ENCODE results near the gene MND1.

MND1 gene

GRCh38 chr4:153367092-153367491, 22.6 kb downstream of the MND1 start:
- TF ChIP-seq Cebpa-rat (IDR thresholded peaks at IDR 0.05), result no peak
- Histone ChIP-seq H3K9ac (no peak overlapping the region), H3K36me3 (peaks cover 98% of the 10 kb centered on the region), H3K9me3 (peaks cover 56% of the 10 kb centered on the region), H3K4me1 (peaks cover 5% of the 10 kb centered on the region), H3K27ac (no peak overlapping the region), H3K4me2 (no peak overlapping the region), H3K27me3 (no peaks in the 10 kb centered on the region), H4K20me1 (no peaks in the 10 kb centered on the region), H3K4me3 (no peak overlapping the region)

GRCh38 chr4:153369021-153369420, 24.5 kb downstream of the MND1 start:
- H4K20me1 ChIP-seq, result no peaks in the 10 kb centered on the region
- H3K4me3 ChIP-seq, result no peak overlapping the region
- no peaks in the 10 kb centered on the region for H3K4me1 ChIP-seq
- H3K27ac ChIP-seq, result no peak overlapping the region
- H3K27me3 ChIP-seq, result no peaks in the 10 kb centered on the region
- H3K9me3 ChIP-seq, result peaks cover 64% of the 10 kb centered on the region
- no peak overlapping the region for H3K4me2 ChIP-seq
- no peak for TF ChIP-seq Cebpa-rat (IDR thresholded peaks at IDR 0.05)
- no peak overlapping the region for H3K9ac ChIP-seq
- H3K36me3 ChIP-seq, result peaks cover 96% of the 10 kb centered on the region

- Histone ChIP-seq H3K36me3 (peaks cover 76% of the 10 kb centered on the region), H3K4me3 (no peak overlapping the region), H3K27ac (no peak overlapping the region), H3K4me2 (no peak overlapping the region), H3K9ac (no peak overlapping the region), H3K27me3 (no peaks in the 10 kb centered on the region), H4K20me1 (no peaks in the 10 kb centered on the region), H3K4me1 (no peaks in the 10 kb centered on the region), H3K9me3 (peaks cover 49% of the 10 kb centered on the region)
- TF ChIP-seq Cebpa-rat (IDR thresholded peaks at IDR 0.05), result no peak
These were observed 27.3 kb downstream of the MND1 start for GRCh38 chr4:153371701-153372234.

DNA sequence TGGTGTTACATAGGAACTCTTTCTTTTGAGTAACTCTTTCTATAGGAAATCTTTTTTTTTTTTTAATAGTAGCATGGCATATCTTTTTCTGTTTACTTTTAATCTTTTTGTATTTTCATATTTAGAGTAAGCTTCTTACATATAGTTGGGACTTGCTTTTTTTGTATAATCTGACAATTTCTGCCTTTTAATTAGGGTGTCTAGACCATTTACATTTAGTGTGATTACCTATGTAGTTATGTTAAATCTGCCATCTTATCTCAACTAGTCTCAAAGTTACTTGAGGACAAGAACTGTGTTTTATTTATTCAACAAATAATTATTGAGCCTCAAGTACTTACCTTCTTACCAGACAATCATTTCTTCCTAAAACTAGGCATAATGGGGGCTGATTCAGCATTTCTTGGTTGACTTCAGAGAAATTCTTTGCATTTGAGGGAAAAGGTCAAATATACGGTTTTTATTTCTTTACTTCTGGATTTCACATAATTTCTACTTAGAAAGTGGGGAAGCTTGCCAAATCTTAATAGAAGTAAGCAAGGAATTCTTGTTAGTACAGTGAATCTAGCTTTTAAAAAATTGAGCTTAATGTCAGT, 28.6 kb downstream of the MND1 start:
- no peak for TF ChIP-seq Cebpa-rat (IDR thresholded peaks at IDR 0.05)
- H4K20me1 ChIP-seq, result no peaks in the 10 kb centered on the region
- H3K36me3 ChIP-seq, result peaks cover 72% of the 10 kb centered on the region
- H3K27me3 ChIP-seq, result no peaks in the 10 kb centered on the region
- H3K9me3 ChIP-seq, result peaks cover 43% of the 10 kb centered on the region
- no peak overlapping the region for H3K27ac ChIP-seq
- H3K4me2 ChIP-seq, result no peak overlapping the region
- H3K9ac ChIP-seq, result no peak overlapping the region
- H3K4me3 ChIP-seq, result no peak overlapping the region
- H3K4me1 ChIP-seq, result no peaks in the 10 kb centered on the region

DNA sequence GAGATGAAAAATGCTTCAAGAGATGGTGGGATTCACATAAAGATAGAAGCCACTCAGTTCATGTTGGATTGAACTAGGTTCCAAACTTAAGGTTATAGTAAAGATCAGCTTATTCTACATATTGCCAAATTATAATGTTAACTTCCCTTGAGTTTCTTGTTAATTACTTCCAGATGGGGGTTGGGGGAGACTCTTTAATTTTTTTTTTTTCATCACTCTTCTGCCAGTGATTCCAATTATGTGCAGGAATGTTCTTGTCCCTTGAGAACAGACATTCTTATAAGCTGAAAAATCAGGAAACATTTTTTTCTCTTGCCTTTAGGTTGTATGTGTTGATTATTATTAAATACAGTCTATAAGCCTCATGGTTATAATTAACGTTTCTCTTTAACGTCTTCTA, 30.0 kb downstream of the MND1 start:
- no peak for TF ChIP-seq Cebpa-rat (IDR thresholded peaks at IDR 0.05)
- Histone ChIP-seq H4K20me1 (no peaks in the 10 kb centered on the region), H3K9ac (no peak overlapping the region), H3K27me3 (no peaks in the 10 kb centered on the region), H3K4me2 (no peak overlapping the region), H3K36me3 (peaks cover 66% of the 10 kb centered on the region), H3K4me3 (no peak overlapping the region), H3K9me3 (peaks cover 42% of the 10 kb centered on the region), H3K27ac (no peak overlapping the region), H3K4me1 (peaks cover 12% of the 10 kb centered on the region)

- peaks cover 14% of the 10 kb centered on the region for H3K4me1 ChIP-seq
- no peak for TF ChIP-seq Cebpa-rat (IDR thresholded peaks at IDR 0.05)
- peaks cover 61% of the 10 kb centered on the region for H3K36me3 ChIP-seq
- H3K27me3 ChIP-seq, result no peaks in the 10 kb centered on the region
- H3K9me3 ChIP-seq, result peaks cover 33% of the 10 kb centered on the region
- H3K4me3 ChIP-seq, result no peak overlapping the region
- H4K20me1 ChIP-seq, result no peaks in the 10 kb centered on the region
- H3K9ac ChIP-seq, result no peak overlapping the region
- no peak overlapping the region for H3K27ac ChIP-seq
- no peak overlapping the region for H3K4me2 ChIP-seq
These were observed 30.8 kb downstream of the MND1 start for GRCh38 chr4:153375303-153375702.

DNA sequence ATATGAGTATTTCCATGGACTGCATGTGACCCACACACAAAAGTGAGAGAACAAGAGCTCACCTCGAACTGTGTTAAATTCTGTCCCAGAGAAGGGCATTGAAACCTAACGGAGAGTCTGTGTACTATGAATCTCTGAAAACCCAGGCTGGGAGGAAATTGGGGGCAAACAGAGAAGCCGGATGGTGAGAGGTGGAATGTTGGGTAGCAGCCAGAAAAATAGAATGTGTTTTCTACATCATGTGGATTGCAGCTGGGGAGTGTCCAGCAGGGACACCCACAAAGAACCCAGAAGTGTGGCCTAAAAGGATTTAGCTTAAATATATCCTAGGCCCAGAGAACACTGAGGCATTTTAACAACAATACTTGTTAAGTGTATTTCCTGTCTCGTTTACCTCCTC, 38.6 kb downstream of the MND1 start:
- TF ChIP-seq Cebpa-rat (IDR thresholded peaks at IDR 0.05), result no peak
- H3K4me1 ChIP-seq, result peaks cover 14% of the 10 kb centered on the region
- no peak overlapping the region for H3K9ac ChIP-seq
- H3K27me3 ChIP-seq, result no peaks in the 10 kb centered on the region
- H3K9me3 ChIP-seq, result no peaks in the 10 kb centered on the region
- no peaks in the 10 kb centered on the region for H4K20me1 ChIP-seq
- H3K4me2 ChIP-seq, result no peak overlapping the region
- H3K27ac ChIP-seq, result no peak overlapping the region
- no peak overlapping the region for H3K4me3 ChIP-seq
- H3K36me3 ChIP-seq, result peaks cover 68% of the 10 kb centered on the region

DNA sequence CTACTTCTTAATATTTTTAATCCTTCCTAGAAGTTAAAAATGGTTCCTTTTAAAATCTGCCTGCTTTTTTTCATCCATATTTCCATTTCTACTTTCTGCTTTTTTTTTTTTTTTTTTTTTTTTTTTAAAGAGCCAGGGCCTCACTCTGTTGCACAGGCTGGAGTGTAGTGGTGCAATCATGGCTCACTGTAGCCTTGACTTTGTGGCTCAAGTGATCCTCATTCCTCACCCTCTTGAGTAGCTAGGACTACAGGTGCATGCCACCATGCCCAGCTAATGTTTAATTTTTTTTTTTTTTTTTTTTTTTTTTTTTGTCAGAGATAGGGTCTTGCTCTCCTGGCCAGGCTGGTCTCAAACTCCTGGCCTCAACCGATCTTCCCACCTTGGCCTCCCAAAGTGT, 39.7 kb downstream of the MND1 start:
- H3K36me3 ChIP-seq, result peaks cover 70% of the 10 kb centered on the region
- no peaks in the 10 kb centered on the region; the same call in 1 of the 2 replicates for H3K9me3 ChIP-seq
- no peak for TF ChIP-seq Cebpa-rat (IDR thresholded peaks at IDR 0.05)
- no peak overlapping the region for H3K4me2 ChIP-seq
- no peak overlapping the region for H3K4me3 ChIP-seq
- no peak overlapping the region for H3K9ac ChIP-seq
- no peaks in the 10 kb centered on the region for H3K27me3 ChIP-seq
- H4K20me1 ChIP-seq, result no peaks in the 10 kb centered on the region
- H3K4me1 ChIP-seq, result peaks cover 5% of the 10 kb centered on the region
- no peak overlapping the region for H3K27ac ChIP-seq

DNA sequence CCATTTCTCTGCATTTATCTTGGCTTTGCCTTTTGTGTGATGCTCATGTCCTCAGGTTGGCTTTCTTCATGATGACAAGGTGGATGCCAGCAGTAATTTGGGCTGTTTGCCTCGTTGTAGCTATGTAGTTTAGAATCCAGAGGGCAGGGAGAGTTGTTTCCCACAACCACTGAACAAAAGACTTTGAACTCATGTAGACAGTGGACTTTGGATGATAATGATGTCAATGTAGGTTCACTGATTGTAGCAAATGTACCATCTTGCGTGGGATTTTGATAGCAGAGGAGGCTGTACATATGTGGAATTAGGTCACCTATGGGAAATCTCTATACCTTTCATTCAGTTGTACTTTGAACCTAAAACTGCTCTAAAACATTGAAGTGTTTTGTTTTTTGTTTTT, 41.3 kb downstream of the MND1 start:
- Histone ChIP-seq H3K4me3 (no peak overlapping the region), H3K27ac (no peak overlapping the region), H3K4me2 (no peak overlapping the region), H3K27me3 (no peaks in the 10 kb centered on the region), H3K9ac (no peak overlapping the region), H3K4me1 (no peaks in the 10 kb centered on the region), H3K9me3 (no peaks in the 10 kb centered on the region; the same call in 1 of the 2 replicates), H4K20me1 (no peaks in the 10 kb centered on the region), H3K36me3 (peaks cover 65% of the 10 kb centered on the region)
- TF ChIP-seq Cebpa-rat (IDR thresholded peaks at IDR 0.05), result no peak

DNA sequence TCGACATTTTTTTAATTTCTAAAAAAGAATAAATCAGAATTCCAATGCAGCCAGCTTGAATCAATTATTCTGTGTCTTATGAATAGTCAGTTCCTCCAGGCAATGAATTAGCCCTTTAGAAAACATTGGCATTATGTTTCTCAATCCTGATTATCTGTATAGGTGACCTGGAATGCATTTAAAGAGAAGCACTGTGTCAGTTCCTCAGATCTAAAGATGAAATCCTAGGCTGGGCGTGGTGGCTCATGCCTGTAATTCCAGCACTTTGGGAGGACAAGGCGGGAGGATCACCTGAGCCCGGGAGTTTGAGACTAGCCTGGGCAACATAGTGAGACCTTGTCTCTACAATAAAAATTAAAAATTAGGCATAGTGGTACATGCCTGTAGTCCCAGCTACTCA, 43.5 kb downstream of the MND1 start:
- no peak for TF ChIP-seq Cebpa-rat (IDR thresholded peaks at IDR 0.05)
- Histone ChIP-seq H3K9ac (no peak overlapping the region), H4K20me1 (no peaks in the 10 kb centered on the region), H3K9me3 (no peaks in the 10 kb centered on the region; the same call in 1 of the 2 replicates), H3K4me2 (no peak overlapping the region), H3K27ac (no peak overlapping the region), H3K4me3 (no peak overlapping the region), H3K27me3 (no peaks in the 10 kb centered on the region), H3K36me3 (peaks cover 77% of the 10 kb centered on the region), H3K4me1 (no peaks in the 10 kb centered on the region)

DNA sequence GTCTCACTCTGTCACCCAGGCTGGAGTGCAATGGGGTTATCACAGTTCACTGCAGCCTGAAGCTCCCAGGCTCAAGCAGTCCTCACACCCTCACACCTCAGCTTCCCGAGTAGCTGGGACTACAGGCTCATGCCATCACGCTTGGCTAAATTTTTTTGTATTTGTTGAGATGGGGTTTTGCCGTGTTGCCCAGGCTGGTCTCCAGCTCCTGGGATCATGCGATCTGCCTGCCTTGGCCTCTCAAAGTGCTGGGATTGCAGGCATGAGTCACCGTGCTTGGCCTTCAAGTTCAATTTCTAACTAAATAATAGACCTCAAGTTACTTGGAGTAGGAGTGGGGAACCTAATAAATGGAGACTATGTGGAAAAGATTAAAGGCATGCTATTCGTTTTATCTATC, 48.9 kb downstream of the MND1 start:
- TF ChIP-seq Cebpa-rat (IDR thresholded peaks at IDR 0.05), result no peak
- H3K27ac ChIP-seq, result no peak overlapping the region
- H3K4me1 ChIP-seq, result no peaks in the 10 kb centered on the region
- no peaks in the 10 kb centered on the region; the same call in 1 of the 2 replicates for H3K9me3 ChIP-seq
- H3K4me3 ChIP-seq, result no peak overlapping the region
- no peak overlapping the region for H3K4me2 ChIP-seq
- no peaks in the 10 kb centered on the region for H4K20me1 ChIP-seq
- peaks cover 67% of the 10 kb centered on the region for H3K36me3 ChIP-seq
- no peak overlapping the region for H3K9ac ChIP-seq
- H3K27me3 ChIP-seq, result no peaks in the 10 kb centered on the region

Data from BLaER1 (cell line).